ENCODE data around the gene CABP2. TPM values are rescaled to one million over a fixed set of nuclear protein-coding genes. Genes with fewer than 3 reads are reported as not detected.
A peak's percentile ranks its signal among the peaks of the same experiment; 100 is the strongest.

Gene CABP2
- total RNA-seq, 1 experiment from 2014 or later, result not detected

DNA sequence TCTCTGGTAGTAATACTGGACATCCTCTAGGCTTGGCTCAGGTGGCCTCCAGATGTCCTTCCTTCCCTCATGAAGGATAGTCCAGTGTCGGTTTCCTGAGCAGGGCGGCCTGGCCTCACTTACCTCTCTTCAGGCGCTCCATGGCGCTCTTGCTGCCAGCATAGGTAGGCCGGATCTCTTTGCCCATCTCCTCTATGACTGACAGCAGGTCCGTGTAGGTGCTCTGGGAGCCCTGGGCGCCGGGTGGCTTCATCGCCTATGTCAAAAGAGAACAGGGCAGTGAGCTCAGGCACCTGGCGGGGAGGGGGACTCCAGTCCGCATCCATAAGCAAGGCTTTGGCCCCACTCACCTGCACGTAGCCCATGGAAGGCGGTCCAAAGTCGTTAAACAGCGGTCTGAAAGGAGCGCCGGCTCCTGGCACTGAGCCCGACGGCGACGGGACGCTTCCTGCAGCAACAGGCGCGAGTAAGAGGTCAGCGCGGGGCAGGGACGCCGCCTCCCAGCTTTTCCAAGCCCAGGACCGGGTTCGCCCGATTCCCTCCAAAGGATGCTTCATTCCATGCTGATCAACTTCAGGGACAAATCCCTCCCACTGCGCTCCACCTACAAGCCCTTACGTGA, 15.9 kb downstream of the CABP2 start:
- ChIA-PET CTCF (no interaction called here), POLR2A (ENCODE audit: unreplicated experiment) (interaction anchor here (0.6 kb wide), 1 partner anchor 26 kb away, joined by 3 read pairs; no protein-coding TSS in a partner anchor)

DNA sequence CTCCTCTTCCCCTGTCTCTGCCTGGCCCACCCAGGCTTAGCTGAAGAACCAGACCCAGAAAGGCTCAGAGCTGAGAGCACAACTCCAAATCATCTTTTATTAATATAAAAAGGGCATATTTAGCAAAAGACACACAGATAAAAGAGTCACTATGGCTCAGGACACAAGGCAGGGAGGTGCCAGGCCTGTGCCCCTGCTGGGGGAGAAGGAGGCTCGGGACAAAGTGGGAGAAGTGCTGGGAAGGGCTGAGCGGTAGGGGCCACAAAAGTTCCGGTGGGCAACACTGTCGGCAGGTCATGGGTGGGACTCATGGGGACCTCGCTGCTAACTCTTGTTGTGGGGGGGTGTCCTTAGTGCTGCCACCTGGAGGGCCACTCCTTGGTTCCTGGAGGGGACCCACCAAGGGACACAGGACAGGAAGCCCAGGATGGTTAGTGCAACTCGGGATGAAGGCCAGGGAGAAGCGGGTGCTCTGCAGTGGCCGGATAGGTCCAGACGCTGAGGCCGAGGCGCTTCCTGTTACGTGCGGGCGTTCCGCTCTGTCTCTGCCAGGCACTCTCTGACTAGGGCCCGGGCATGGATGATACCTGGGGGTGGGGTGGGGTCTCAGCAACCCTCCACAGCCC, 16.7 kb downstream of the CABP2 start:
- Histone ChIP-seq H3K79me2 (ENCODE audit: low read length) (peaks cover 31% of the 10 kb centered on the region), H3K36me3 (ENCODE audit: low read depth, low read length) (no peaks in the 10 kb centered on the region), H3K4me3 (ENCODE audit: low read length) (peak overlapping the region; percentile 76), H3K27me3 (ENCODE audit: low read length) (no peaks in the 10 kb centered on the region), H2AFZ (ENCODE audit: low read length) (no peak overlapping the region), H3K27ac (ENCODE audit: low read length) (peak overlapping the region; percentile 20; the same call in 1 of the 2 replicates), H4K20me1 (ENCODE audit: low read length) (0 out of 2 replicates have a peak, but pooled peaks cover 4% of the 10 kb centered on the region), H3K9me2 (replicated peaks; ENCODE audit: low read length) (no peaks in the 10 kb centered on the region), H3K9me3 (ENCODE audit: low read length) (no peaks in the 10 kb centered on the region), H3K4me1 (ENCODE audit: insufficient read depth, low read length) (peaks cover 33% of the 10 kb centered on the region), H3K9ac (ENCODE audit: low read length) (peak overlapping the region; percentile 72), H3F3A (ENCODE audit: low read length, unreplicated experiment) (no peaks in the 10 kb centered on the region), H3K4me2 (ENCODE audit: low read length) (peak overlapping the region; percentile 95)
- ChIA-PET POLR2A (ENCODE audit: unreplicated experiment) (no interaction called here), CTCF (no interaction called here)
- ATAC-seq (no peak), DNase-seq (no peak)
- no peak for TF ChIP-seq EZH2 (IDR thresholded peaks at IDR 0.05; ENCODE audit: low read length, unreplicated experiment)
- TF ChIP-seq, protein P1, sequence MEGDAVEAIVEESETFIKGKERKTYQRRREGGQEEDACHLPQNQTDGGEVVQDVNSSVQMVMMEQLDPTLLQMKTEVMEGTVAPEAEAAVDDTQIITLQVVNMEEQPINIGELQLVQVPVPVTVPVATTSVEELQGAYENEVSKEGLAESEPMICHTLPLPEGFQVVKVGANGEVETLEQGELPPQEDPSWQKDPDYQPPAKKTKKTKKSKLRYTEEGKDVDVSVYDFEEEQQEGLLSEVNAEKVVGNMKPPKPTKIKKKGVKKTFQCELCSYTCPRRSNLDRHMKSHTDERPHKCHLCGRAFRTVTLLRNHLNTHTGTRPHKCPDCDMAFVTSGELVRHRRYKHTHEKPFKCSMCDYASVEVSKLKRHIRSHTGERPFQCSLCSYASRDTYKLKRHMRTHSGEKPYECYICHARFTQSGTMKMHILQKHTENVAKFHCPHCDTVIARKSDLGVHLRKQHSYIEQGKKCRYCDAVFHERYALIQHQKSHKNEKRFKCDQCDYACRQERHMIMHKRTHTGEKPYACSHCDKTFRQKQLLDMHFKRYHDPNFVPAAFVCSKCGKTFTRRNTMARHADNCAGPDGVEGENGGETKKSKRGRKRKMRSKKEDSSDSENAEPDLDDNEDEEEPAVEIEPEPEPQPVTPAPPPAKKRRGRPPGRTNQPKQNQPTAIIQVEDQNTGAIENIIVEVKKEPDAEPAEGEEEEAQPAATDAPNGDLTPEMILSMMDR (conservative IDR thresholded peaks at IDR 0.05; ENCODE audit: low read depth, low read length), result peak; percentile 47; the same call in 1 of the 2 replicates
- TF ChIP-seq EZH2phosphoT487 (IDR thresholded peaks at IDR 0.05; ENCODE audit: borderline replicate concordance, low read length), result no peak
- BruUV-seq (replicated peaks), result no TSS peak
- intact Hi-C loops (cut with micrococcal nuclease), result loop anchor here (1.0 to 5.0 kb wide), 4 partner anchors 42 to 116 kb away; partner anchors contain the start of genes CORO1B, RAD9A and RPS6KB2

More for the DNA sequence above, 15.9 kb downstream of the CABP2 start:
- Histone ChIP-seq H3K36me3 (ENCODE audit: low read depth, low read length) (no peaks in the 10 kb centered on the region), H3K9me3 (ENCODE audit: low read length) (no peaks in the 10 kb centered on the region), H3K9me2 (replicated peaks; ENCODE audit: low read length) (no peaks in the 10 kb centered on the region), H3K4me3 (ENCODE audit: low read length) (peak overlapping the region; percentile 76), H2AFZ (ENCODE audit: low read length) (peak overlapping the region; percentile 68), H3K9ac (ENCODE audit: low read length) (peak overlapping the region; percentile 72), H3K79me2 (ENCODE audit: low read length) (peaks cover 31% of the 10 kb centered on the region), H3K27me3 (ENCODE audit: low read length) (no peaks in the 10 kb centered on the region), H3F3A (ENCODE audit: low read length, unreplicated experiment) (no peaks in the 10 kb centered on the region), H3K4me1 (ENCODE audit: insufficient read depth, low read length) (peaks cover 33% of the 10 kb centered on the region), H3K27ac (ENCODE audit: low read length) (peak overlapping the region; percentile 66), H4K20me1 (ENCODE audit: low read length) (0 out of 2 replicates have a peak, but pooled peaks cover 4% of the 10 kb centered on the region), H3K4me2 (ENCODE audit: low read length) (peak overlapping the region; percentile 95)
- intact Hi-C loops (cut with micrococcal nuclease), result loop anchor here (2.0 to 5.0 kb wide), 2 partner anchors 80 to 117 kb away; partner anchors contain the start of genes RAD9A and RPS6KB2
- peak; percentile 22 for ATAC-seq
- TF ChIP-seq, protein P1 (conservative IDR thresholded peaks at IDR 0.05; ENCODE audit: low read depth, low read length), result no peak
- no peak for TF ChIP-seq EZH2 (IDR thresholded peaks at IDR 0.05; ENCODE audit: low read length, unreplicated experiment)
- TF ChIP-seq EZH2phosphoT487 (IDR thresholded peaks at IDR 0.05; ENCODE audit: borderline replicate concordance, low read length), result no peak
- peak; percentile 82 for DNase-seq
- TSS peak; percentile 82 for BruUV-seq (replicated peaks)

Measured in PC-3 (cell line).